VCaP (cell line): Measurements from ENCODE around the gene KRTAP4-6.
"Not testable (repeated sequence)": the region's sequence is repeated elsewhere in the genome, so short reads cannot be mapped to it uniquely, and the experiment has no call there.

Experiments
- H3K27ac ChIP-seq: fragments of 450-650 bp; 2 replicates; pipeline ENCODE4 v1.5.1; 2017
- TF ChIP-seq, protein P1 (sequence below): fragments of 450-650 bp; conservative IDR thresholded peaks from 2 replicates; pipeline ENCODE4 v1.5.1; 2017; ENCODE audit warnings: mild to moderate bottlenecking, moderate library complexity

KRTAP4-6 gene

DNA sequence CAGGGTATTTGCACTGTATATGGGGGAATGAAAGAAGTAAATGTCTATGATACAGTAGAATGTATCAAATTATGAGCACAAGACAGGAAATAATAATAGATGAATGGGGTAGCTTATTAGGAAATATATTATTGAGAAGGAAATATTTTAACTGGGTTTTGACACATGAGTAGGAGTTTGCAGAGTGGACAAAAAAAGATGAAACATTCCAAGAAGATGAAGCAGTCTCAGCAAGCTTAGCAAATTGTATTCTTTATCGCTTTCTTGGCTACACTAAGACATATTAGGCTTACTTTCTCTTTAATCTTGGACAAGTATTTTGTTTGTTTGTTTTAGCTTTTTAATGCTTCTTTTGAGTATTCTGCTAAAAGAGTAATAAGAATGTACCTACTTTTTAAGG is 36.4 kb downstream of the KRTAP4-6 start:
- TF ChIP-seq, protein P1, sequence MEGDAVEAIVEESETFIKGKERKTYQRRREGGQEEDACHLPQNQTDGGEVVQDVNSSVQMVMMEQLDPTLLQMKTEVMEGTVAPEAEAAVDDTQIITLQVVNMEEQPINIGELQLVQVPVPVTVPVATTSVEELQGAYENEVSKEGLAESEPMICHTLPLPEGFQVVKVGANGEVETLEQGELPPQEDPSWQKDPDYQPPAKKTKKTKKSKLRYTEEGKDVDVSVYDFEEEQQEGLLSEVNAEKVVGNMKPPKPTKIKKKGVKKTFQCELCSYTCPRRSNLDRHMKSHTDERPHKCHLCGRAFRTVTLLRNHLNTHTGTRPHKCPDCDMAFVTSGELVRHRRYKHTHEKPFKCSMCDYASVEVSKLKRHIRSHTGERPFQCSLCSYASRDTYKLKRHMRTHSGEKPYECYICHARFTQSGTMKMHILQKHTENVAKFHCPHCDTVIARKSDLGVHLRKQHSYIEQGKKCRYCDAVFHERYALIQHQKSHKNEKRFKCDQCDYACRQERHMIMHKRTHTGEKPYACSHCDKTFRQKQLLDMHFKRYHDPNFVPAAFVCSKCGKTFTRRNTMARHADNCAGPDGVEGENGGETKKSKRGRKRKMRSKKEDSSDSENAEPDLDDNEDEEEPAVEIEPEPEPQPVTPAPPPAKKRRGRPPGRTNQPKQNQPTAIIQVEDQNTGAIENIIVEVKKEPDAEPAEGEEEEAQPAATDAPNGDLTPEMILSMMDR, result no peak

DNA sequence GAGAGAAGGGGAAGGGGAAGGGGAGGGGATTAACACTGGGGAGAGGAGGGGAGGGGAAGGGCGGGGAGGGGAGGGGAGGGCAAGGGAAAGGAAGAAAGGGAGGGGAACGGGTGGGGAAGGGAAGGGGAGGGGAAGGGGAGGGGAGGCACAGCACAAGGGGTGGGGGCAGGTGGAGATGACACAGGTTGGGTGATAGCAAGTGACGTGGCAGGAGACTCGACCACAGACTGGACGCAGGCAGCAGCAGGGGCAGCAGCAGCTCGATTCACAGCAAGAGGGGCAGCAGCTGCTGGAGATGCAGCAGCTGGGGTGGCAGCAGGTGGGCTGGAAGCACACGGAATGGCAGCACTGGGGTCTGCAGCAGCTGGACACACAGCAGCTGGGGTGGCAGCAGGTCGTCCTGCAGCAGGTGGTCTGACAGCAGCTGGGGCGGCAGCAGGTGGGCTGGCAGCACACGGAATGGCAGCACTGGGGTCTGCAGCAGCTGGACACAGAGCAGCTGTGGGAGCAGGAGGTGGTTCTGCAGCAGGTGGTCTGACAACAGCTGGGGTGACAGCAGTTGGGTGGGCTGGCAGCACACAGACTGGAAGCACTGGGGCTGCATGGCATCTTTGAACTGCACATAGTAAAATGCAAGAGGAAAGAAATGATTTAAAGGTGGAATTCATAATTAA is 38.6 kb downstream of the KRTAP4-6 start, which contains the start of gene KRTAP4-16:
Gene KRTAP4-16, minus strand, starts transcription at position 624 of the 674 bp plus-strand sequence. Its CDS starts 0 bp downstream, at position 624.
- H3K27ac ChIP-seq, result no peak within 1 kb of the TSS

More for the DNA sequence above, 36.4 kb downstream of the KRTAP4-6 start:
- no peak overlapping the region for H3K27ac ChIP-seq

DNA sequence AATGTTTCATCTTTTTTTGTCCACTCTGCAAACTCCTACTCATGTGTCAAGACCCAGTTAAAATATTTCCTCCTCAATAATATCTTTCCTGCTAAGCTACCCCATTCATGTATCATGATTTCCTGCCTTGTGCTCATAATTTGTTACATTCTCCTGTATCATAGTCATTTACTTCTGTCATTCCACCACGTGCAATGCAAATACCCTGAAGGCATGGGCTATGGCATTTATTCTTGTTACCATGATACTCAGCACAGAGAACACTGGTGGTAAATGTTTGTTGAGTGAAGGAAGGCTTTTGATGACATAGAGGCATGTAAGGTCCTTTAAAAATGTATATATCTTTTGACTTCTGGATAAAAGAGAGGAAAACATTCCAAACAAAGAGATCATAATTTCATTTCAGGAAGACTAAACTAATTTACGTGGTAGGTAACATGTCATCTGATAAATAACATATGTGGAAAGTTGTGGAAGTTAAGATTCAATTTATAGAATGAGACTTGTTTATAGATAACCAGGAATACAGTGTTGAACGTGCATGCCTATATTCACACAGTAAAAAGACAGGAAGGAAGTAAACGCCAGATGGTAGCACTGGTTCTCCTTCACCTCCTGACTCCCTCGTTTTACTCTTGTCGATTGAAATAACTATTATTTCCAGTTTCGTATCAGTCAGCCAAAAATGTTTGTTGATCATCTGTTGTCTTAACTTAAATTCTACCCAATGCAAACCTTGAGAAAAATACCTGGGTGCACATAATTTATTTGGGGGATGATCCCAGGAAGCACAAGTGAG is 40.5 kb downstream of the KRTAP4-6 start:
- not testable (repeated sequence) for H3K27ac ChIP-seq

More for the DNA sequence above, 38.6 kb downstream of the KRTAP4-6 start, which contains the start of gene KRTAP4-16:
- TF ChIP-seq, protein P1, result no peak

DNA sequence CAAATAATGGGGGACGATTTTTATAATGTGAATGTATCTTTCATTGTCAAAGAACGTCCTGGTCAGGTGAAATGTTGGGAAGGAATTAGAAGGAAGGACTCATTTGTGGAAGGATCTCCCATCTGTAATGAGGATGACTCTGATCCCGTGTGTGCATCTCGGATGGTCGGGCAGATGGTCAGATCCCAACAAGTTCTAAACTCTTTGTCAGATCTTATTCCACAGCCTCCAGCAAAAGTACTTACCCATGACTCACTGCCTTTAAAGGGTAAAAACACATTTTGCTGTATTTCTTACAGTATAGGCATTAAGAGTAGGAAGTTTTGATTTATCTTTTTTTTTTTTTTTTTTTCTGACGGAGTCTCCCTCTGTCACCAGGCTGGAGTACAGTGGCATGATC is 41.9 kb downstream of the KRTAP4-6 start:
- no peak overlapping the region for H3K27ac ChIP-seq
- TF ChIP-seq, protein P1, result no peak

DNA sequence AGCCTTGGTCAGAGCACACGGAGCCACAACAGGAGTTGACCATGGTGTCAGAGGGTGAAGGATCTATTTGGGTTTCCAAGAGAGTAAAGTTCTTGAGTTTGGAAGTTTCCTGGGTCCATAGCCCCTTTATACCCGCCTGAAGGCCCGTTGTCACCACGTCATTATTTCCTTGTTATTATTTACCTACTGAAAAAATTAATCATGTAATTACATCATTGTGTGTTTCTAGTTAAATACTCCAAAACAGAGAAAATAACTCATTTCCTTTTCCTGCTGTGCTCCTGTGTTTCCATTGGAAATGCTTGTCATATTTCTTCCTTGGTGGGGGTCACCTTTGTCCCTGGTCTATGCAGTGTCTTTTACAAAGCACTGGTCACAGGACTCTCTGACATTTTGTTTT is 42.3 kb downstream of the KRTAP4-6 start, which contains the start of gene KRTAP4-8:
Gene KRTAP4-8, minus strand, starts transcription at position 101 of the 400 bp plus-strand sequence. Its CDS starts 58 bp downstream, at position 43.
- TF ChIP-seq, protein P1, result no peak
- no peak within 1 kb of the TSS for H3K27ac ChIP-seq

DNA sequence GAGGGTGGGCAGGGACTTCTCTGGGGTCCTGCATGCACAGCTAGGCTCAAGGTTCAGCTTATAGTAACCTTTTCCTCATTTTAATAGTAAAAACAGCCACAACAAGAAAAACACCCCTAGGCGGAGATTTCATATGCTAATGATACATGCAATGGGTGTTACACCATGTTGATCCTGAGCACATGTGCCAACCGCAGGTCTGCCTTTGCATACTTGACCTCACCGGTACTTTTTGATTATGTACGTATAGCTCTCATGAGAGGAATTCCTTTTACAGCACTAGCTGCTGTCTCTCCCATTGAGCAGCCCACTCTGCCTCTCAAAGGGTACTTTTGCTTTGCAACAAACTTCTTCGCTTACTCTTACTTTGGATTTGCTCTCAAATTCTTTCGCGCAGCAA is 44.3 kb downstream of the KRTAP4-6 start:
- no peak overlapping the region for H3K27ac ChIP-seq
- TF ChIP-seq, protein P1, result no peak
